GM15510 (cell line): ENCODE data around the gene COL7A1.

ENCODE experiments used
- POLR2A ChIP-seq: IDR thresholded peaks from 3 replicates; pipeline ENCODE4 v1.6.1; 2011; ENCODE audit warnings: borderline replicate concordance; ENCODE audit not compliant: insufficient read length; ENCODE audit errors: extremely low read depth

Gene COL7A1

GRCh38 chr3:48628277-48629017 is 33.3 kb upstream of the COL7A1 start:
- no peak for TF ChIP-seq POLR2A

DNA sequence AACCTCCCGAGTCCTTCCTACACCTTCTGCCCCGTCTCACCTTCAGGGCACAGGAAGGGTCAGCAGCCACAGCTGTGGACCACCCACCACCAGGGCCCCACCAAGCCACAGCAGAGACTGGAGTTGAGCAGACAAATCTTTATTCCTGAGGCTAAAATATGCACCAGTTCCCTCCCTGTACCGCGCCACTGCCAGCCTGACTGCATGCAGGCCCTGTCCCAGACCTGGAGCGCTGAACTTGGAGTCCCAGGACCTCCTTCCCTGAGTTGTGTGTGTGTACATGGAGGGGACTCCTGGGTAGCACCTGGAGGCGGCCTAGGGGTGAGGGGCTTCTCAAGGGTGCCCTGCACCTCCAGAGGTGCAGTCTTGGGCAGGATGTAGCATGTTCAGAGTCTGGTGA is 30.5 kb upstream of the COL7A1 start:
- TF ChIP-seq POLR2A = no peak

DNA sequence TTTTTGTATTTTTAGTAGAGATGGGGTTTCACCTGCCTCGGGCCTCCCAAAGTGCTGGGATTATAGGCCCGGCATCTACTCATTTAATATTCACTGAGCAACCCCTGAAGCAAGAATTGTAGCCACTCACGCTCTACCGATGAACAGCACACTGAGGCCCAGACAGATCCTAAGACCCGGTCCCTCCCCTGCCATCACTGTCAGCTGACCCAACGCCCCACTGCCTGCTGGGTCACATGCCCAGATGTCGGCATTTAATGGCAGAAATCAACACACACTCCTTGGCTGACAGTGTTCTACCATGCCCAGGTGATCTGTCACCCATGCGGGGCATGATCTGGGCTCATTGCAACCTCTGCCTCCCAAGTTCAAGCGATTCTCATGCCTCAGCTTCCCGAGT is 29.6 kb upstream of the COL7A1 start:
- no peak for TF ChIP-seq POLR2A

DNA sequence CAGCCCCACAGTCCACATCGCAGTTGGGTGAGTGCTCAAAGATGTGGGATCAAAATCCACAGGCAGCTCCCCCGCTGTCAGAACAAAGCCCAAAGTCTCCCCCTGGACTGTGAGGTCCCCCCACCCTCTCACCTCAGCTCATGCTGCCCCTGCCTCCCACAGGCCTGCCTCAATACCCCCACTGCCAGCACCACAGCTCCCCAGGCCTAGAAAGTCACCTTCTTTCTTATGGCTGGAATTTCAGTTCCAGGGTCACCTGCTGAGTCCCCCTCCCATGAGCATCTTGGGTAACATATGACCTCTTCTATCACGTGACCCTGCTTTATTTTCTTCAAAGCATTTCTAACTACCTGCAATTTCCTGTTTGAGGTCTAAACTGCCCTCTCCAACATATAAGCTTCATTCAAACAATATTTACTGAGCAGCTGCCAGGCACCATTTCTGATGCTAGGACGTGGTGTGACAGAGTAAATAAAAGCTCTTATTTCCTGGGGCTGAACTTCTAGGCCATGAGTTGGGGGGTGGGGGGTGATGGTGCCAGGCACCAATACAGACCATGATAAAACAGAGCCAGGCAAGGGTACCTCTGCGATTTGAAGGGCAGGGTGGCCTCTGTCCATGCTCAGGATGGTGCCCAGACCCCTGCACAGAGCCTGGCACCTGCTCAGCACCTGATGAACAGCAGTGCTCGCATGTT is 28.9 kb upstream of the COL7A1 start:
- TF ChIP-seq POLR2A = no peak

- no peak for TF ChIP-seq POLR2A
These were observed 26.3 kb upstream of the COL7A1 start, which contains the start of gene TMEM89 for GRCh38 chr3:48621461-48621869. TSS of gene TMEM89 (minus strand) at chr3:48621769. CDS start at chr3:48621756, 13 bp downstream.

- TF ChIP-seq POLR2A = no peak
These were observed 24.7 kb upstream of the COL7A1 start for GRCh38 chr3:48619541-48620524.

DNA sequence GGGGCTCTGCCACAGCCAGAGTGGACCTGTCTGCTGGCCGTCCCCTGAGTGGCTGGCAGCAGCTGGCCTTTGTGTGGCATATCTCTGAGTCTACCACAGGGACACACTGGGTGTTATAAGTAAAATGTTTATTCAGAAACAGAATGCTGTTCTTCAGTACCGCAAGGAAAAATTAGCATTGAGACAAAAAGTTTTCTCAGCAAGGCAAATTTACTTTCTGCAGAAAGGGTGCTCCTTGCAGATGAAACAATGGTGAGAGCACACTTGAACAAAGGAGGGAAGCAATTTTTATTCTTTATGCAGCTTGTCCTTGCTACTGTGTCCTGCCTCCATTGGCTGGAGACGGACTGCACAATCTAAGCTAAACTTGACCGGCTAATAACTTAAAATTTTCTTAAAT is 22.4 kb upstream of the COL7A1 start:
- no peak for TF ChIP-seq POLR2A

DNA sequence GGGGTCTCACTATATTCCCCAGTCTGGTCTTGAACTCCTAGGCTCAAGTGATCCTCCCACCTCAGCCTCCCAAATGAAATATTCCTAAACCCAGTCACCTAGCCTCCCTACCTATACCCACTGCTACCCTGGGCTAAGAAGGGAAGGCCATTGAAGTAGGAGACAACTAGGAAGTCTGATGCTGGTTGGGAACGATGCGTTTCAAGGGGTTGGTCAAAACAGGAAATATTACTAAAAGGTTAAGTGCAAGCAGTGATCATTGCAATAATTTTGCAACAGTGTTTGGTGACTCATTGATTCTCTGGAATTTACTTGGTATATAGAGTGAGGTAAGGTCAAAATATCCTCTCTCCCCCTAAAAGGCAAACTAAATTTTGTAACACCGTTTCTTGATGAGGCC is 18.9 kb upstream of the COL7A1 start:
- no peak for TF ChIP-seq POLR2A

GRCh38 chr3:48612309-48612708 is 17.2 kb upstream of the COL7A1 start:
- no peak for TF ChIP-seq POLR2A

DNA sequence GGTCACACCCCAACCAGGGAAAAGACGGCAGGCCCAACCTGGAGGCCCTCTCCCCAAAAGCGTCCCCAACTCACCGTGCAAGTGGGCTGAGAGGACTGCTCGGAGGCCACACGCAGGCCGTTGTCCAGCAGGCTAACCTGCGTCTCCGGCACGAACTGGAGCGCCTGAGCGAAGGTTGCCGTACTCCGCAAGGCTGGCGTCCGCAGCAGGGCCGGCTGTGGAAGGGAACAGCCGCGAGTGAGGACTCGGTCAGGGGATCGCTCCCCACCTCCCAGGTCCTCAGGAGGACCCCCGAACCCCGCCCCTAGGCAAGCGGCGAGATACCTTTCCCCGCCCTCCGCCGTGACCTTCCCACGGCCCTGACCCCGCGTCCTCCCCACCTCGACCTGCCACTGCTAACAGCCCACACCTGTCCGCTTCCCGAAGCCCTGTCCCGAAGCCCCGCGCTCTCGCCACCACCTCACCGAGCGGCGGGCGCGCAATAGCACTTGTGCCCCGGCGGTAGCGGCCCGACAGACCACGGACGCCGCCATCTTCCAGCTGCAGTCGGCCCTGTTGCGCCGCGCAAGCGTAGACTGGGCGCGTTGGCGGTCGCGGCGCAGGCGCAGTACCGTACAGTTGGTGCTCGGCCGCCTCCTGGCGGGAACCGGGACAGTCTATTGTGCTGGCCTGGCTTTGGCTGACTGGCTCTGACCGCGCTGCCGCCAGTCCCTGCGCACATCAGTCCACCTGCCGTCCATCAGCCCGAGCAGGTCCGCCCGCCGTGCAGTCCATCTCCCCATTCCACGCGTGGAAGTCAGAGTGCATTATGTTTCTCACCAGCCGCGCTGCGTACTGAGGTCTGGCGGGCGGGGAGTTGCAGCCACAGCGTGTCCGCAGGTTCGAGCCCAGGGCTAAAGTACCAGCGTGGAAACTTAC is 14.2 kb upstream of the COL7A1 start, which contains the start of gene UQCRC1:
Gene UQCRC1, minus strand, starts transcription at position 559 of the 918 bp plus-strand sequence. Its CDS starts 26 bp downstream, at position 533.
- peak; percentile 97 for TF ChIP-seq POLR2A

GRCh38 chr3:48607519-48607918 is 12.4 kb upstream of the COL7A1 start:
- no peak for TF ChIP-seq POLR2A

- no peak for TF ChIP-seq POLR2A
These were observed 6.5 kb upstream of the COL7A1 start for GRCh38 chr3:48601622-48601994.

DNA sequence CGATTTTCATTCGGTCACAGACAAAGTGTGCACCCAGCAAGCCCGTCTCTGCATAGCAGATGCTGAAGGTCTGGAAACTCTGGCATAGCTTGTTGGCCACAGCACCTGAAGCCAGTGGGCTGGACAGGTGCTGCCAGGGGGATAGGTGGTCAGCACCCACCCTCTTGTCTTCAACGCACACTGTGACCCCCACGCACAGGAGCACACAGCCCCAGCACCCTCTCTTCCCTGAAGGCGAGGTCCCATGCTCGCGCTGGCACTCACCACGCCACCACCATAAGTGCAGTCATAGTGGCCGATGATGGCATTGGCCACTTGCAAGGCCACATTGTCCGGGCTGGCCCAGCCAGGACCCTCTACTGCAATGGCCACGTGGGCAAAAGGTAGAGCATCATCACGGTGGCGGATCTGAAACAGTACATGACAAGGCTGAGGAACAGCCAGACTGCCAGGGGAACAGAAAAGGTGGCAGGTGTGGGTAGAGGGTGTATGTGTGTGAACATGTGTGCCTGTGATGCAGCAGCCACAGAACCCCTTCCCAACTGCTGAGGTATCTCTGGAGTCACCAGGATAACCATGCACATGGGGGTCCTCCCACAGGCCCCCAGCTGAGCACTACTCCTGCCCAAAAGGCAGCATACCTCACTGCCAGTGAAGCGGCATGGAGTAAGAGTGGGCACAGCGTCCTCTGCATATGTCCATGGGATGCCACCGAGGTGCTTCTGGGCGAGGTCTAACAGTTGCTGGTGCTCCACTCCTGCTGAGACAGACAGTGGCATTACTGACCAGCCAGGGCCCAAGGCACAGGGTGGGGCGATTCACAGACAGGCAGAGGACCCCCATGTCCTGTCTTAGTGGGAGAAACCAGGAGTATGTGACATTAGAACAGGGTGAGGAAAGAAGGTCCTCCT is 5.8 kb upstream of the COL7A1 start:
- TF ChIP-seq POLR2A = no peak
